ENCODE results near the gene KCNAB1. TPM values are rescaled to one million over a fixed set of nuclear protein-coding genes. Genes with fewer than 3 reads are reported as not detected.

The KCNAB1 gene
- polyA plus RNA-seq, 1 donor, result 2.5 TPM

DNA sequence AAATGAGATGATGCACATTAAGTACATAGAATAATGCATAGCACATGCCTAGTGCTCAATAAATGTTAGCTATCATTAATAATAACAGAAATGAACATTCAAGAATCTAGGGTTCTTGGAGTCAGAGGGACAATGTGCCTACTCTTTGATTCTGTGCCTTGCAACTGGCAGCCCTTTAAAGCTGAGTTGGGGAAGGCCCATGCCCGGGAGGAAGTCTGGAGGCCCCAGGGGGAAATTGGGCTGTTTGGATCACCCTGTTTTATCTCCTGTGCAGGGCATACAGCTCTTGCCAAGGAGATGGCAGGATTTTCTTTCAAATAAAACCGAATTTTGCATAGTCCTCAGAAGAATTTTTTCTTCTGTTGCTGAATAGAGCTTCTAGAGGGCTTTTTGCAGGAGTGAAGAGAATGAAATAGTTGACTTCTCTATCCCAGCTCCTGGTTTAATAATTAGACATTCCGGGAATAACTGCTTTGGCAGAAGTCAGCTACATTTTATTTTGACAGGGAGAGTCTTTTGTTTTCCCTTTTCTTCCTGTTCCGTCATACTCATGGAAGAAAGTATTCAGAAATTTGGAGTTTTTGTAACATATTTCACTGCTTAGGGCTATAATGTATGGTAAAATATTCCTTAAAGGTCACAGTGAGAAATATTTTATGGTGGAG is 18.0 kb upstream of the KCNAB1 start:
- WGBS (ENCODE audit: insufficient coverage, low lambda C conversion rate), result 40% methylated on average over 1 of the region's 4 CpGs
- Histone ChIP-seq H3K9me3 (ENCODE audit: control insufficient read depth, low read depth, low read length) (no peaks in the 10 kb centered on the region), H3K36me3 (ENCODE audit: control insufficient read depth, insufficient read depth, low read length) (no peaks in the 10 kb centered on the region), H3K27ac (ENCODE audit: low read length) (no peak overlapping the region), H3K4me3 (ENCODE audit: low read length) (no peak overlapping the region), H3K27me3 (ENCODE audit: control insufficient read depth, insufficient read depth, low read length) (no peaks in the 10 kb centered on the region), H3K4me1 (ENCODE audit: control insufficient read depth, insufficient read depth, low read length) (no peaks in the 10 kb centered on the region)
- no peak for DNase-seq

DNA sequence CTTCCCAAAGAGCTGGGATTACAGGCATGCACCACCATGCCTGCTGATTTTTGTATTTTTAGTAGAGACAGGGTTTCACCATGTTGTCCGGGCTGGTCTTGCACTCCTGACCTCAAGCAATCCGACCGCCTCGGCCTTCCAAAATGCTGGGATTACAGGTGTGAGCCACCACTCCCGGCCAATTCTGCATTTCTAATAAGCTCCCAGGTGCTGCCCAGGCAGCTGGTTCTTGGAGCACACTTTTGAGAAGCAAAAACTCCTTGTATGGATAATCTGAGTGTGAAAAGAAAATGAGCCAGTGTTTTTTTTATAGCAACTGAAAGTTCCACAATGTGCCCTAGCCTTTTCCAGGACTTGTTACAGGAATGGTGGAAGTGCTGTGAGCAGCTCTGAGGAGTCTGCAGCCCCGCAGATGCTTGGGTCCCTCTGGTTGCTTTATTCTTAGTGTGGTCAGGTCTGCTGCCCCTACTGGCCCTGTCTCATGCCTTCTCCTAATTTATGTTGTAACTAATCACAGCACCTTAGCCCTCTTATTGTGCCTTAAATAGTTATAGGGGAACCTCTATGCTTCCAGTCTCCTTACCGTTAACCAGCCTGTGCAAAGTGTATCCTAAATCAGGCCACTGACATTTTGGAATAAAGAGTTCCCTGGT is 13.5 kb upstream of the KCNAB1 start:
- H3K4me1 ChIP-seq (ENCODE audit: control insufficient read depth, insufficient read depth, low read length), result no peaks in the 10 kb centered on the region
- H3K9me3 ChIP-seq (ENCODE audit: control insufficient read depth, low read depth, low read length), result no peaks in the 10 kb centered on the region
- H3K36me3 ChIP-seq (ENCODE audit: control insufficient read depth, insufficient read depth, low read length), result no peaks in the 10 kb centered on the region
- H3K27me3 ChIP-seq (ENCODE audit: control insufficient read depth, insufficient read depth, low read length), result peaks cover 2% of the 10 kb centered on the region
- WGBS (ENCODE audit: insufficient coverage, low lambda C conversion rate), result 100% methylated on average over 1 of the region's 7 CpGs
- DNase-seq, result no peak
- no peak overlapping the region for H3K4me3 ChIP-seq (ENCODE audit: low read length)
- H3K27ac ChIP-seq (ENCODE audit: low read length), result no peak overlapping the region

DNA sequence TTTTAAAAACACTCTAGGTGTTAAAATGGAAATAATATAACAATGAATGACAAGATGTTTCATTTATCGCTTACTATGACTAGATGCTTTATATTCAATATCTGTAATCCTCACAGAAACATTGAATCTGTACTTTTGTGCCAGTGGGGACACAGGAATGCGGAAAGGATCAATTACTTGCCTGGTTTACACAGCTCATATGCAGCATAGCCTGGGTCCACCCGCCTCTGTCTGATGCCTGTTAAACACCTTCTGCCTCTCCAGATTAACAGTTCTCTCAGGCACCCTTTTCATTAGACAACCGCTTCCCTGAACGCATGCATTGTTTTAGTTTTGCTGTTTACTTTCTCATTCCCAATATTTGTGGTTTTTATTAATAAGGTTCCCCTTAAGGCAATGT is 12.9 kb upstream of the KCNAB1 start:
- WGBS (ENCODE audit: insufficient coverage, low lambda C conversion rate), result 83% methylated on average over 2 of the region's 5 CpGs
- H3K27me3 ChIP-seq (ENCODE audit: control insufficient read depth, insufficient read depth, low read length), result peaks cover 2% of the 10 kb centered on the region
- DNase-seq, result no peak
- H3K4me1 ChIP-seq (ENCODE audit: control insufficient read depth, insufficient read depth, low read length), result no peaks in the 10 kb centered on the region
- no peaks in the 10 kb centered on the region for H3K36me3 ChIP-seq (ENCODE audit: control insufficient read depth, insufficient read depth, low read length)
- no peaks in the 10 kb centered on the region for H3K9me3 ChIP-seq (ENCODE audit: control insufficient read depth, low read depth, low read length)
- no peak overlapping the region for H3K4me3 ChIP-seq (ENCODE audit: low read length)
- no peak overlapping the region for H3K27ac ChIP-seq (ENCODE audit: low read length)

DNA sequence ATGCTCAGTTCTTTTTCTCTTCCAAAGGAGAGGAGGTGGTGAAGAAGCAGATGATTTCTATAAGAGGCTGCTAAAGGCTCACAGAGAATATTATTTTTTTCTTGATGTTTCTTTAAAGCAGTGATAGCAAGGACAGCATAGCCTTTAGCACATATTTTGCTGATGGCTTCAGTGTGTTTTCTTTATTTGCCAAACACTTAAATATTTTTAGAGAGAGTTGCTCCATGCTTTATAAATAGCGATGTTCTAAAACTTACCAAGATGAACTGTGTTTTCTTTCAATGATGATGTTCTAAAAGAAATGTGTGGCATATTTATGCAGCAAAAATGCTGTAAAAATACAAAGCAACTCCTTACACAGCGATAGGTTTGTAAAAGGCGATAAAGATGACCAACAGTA is 11.8 kb upstream of the KCNAB1 start:
- H3K4me1 ChIP-seq (ENCODE audit: control insufficient read depth, insufficient read depth, low read length), result no peaks in the 10 kb centered on the region
- DNase-seq, result no peak
- H3K27ac ChIP-seq (ENCODE audit: low read length), result no peak overlapping the region
- no peaks in the 10 kb centered on the region for H3K36me3 ChIP-seq (ENCODE audit: control insufficient read depth, insufficient read depth, low read length)
- H3K27me3 ChIP-seq (ENCODE audit: control insufficient read depth, insufficient read depth, low read length), result peaks cover 2% of the 10 kb centered on the region
- 100% methylated on average over 2 of the region's 3 CpGs for WGBS (ENCODE audit: insufficient coverage, low lambda C conversion rate)
- H3K9me3 ChIP-seq (ENCODE audit: control insufficient read depth, low read depth, low read length), result no peaks in the 10 kb centered on the region
- no peak overlapping the region for H3K4me3 ChIP-seq (ENCODE audit: low read length)

DNA sequence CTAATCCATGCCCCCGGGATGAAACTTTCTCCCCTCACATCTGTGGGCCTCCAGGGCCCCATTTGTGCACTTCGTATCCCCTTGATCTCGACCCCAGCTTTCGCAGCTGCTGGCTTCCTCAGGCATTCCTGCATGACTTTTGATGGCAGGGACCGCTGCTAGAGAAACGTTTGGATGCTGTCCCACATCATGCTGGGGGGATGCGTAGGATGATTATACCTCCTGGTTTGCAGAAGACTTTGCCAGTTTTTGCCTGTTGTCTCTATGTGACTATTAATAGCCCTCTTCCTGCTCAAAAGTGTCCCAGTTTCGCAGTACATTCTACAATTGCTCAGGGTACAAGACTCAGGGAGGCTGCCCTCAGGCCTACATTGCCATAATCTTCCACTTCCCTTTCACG is 10.4 kb upstream of the KCNAB1 start:
- Histone ChIP-seq H3K4me3 (ENCODE audit: low read length) (no peak overlapping the region), H3K27ac (ENCODE audit: low read length) (no peak overlapping the region), H3K36me3 (ENCODE audit: control insufficient read depth, insufficient read depth, low read length) (no peaks in the 10 kb centered on the region), H3K4me1 (ENCODE audit: control insufficient read depth, insufficient read depth, low read length) (no peaks in the 10 kb centered on the region), H3K9me3 (ENCODE audit: control insufficient read depth, low read depth, low read length) (no peaks in the 10 kb centered on the region), H3K27me3 (ENCODE audit: control insufficient read depth, insufficient read depth, low read length) (peaks cover 2% of the 10 kb centered on the region)
- DNase-seq, result no peak
- 73% methylated on average over 3 of the region's 9 CpGs for WGBS (ENCODE audit: insufficient coverage, low lambda C conversion rate)

DNA sequence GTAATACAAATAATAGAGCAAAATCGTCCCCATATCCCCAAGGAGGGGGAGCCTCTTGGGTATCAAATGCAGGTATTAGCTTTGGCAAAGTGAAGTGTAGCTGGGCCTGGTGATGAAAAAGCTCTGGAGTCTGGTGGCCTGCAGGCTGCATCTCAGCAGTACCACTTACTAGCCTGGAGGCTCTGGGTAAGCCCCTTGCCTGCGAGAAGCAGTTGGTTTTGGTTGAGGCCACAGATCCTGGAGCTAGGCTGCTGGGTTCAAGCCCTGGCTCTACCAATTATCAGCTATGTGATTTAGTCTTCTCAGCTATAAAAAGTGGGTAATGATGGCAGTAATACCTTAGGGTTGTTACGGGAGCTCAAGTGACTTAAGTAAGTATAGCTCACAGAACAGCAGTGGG is 6.1 kb downstream of the KCNAB1 start:
- no peak overlapping the region for H3K27ac ChIP-seq (ENCODE audit: low read length)
- H3K4me1 ChIP-seq (ENCODE audit: control insufficient read depth, insufficient read depth, low read length), result no peaks in the 10 kb centered on the region
- DNase-seq, result no peak
- WGBS (ENCODE audit: insufficient coverage, low lambda C conversion rate), result no CpG with 5 or more reads among the region's 3 CpGs
- no peaks in the 10 kb centered on the region for H3K9me3 ChIP-seq (ENCODE audit: control insufficient read depth, low read depth, low read length)
- no peaks in the 10 kb centered on the region for H3K36me3 ChIP-seq (ENCODE audit: control insufficient read depth, insufficient read depth, low read length)
- no peak overlapping the region for H3K4me3 ChIP-seq (ENCODE audit: low read length)
- no peaks in the 10 kb centered on the region for H3K27me3 ChIP-seq (ENCODE audit: control insufficient read depth, insufficient read depth, low read length)

DNA sequence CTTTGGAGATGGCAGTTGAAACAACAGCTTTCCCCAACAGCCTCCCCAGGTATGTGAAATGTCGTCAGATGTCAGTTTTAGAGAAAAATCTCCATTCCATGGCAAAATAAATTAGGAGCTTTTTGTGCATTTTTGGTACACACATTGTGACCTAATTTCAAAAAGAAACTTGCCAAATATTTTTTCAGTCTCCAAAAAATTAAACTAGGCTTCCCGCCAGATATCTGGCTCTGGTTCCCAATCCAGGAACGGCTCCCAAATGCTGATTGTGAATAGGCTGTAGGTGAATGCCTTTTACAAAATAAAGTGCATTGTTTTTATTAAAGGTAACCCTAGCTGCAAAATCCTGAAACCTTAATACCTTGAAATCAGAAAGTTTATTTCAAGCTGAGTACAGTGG is 10.9 kb downstream of the KCNAB1 start:
- WGBS (ENCODE audit: insufficient coverage, low lambda C conversion rate), result 0% methylated on average over 1 of the region's 3 CpGs
- Histone ChIP-seq H3K36me3 (ENCODE audit: control insufficient read depth, insufficient read depth, low read length) (no peaks in the 10 kb centered on the region), H3K27ac (ENCODE audit: low read length) (no peak overlapping the region), H3K4me3 (ENCODE audit: low read length) (no peak overlapping the region), H3K27me3 (ENCODE audit: control insufficient read depth, insufficient read depth, low read length) (no peaks in the 10 kb centered on the region), H3K9me3 (ENCODE audit: control insufficient read depth, low read depth, low read length) (no peaks in the 10 kb centered on the region), H3K4me1 (ENCODE audit: control insufficient read depth, insufficient read depth, low read length) (no peaks in the 10 kb centered on the region)
- DNase-seq, result no peak

DNA sequence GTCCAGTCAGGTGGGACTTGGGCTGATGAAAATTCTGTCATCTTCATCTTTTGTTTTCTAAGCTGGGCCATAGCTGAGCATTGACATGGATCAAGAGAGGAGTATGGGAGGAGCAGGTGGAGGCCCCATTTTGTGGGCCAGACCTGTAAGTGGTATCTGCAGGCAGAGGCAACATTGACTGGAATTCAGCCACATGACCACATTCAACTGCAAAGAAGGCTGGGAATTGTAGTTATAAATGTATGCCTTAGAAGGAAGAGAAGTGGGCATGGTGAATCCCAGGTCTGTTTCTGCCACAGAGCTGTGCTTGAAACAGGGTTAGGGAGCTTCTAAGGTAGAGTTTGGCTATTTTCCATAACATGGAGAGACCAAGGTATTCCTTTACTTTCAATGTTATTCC is 11.4 kb downstream of the KCNAB1 start:
- Histone ChIP-seq H3K27me3 (ENCODE audit: control insufficient read depth, insufficient read depth, low read length) (no peaks in the 10 kb centered on the region), H3K4me1 (ENCODE audit: control insufficient read depth, insufficient read depth, low read length) (no peaks in the 10 kb centered on the region), H3K9me3 (ENCODE audit: control insufficient read depth, low read depth, low read length) (no peaks in the 10 kb centered on the region), H3K4me3 (ENCODE audit: low read length) (no peak overlapping the region), H3K36me3 (ENCODE audit: control insufficient read depth, insufficient read depth, low read length) (no peaks in the 10 kb centered on the region), H3K27ac (ENCODE audit: low read length) (no peak overlapping the region)
- DNase-seq, result no peak

DNA sequence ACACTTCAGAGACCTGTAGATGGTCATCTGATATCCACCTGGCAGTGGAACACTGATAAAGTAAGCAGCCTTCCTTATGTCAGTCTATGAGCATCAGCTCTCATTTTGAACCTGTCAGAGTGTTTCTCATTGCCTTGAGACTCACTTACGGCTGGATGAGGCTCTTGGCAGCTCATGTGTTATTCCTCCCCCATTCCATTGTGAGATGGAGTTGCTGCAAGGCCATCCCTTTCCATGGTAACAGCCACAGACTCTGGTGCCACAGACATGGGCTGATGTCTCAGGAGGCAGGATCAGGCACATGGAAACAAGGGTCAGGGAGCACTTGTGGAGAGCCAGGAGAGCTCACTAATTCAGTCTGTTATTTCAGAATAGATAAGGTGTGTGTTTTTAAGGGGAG is 11.9 kb downstream of the KCNAB1 start:
- no peak overlapping the region for H3K4me3 ChIP-seq (ENCODE audit: low read length)
- no peaks in the 10 kb centered on the region for H3K27me3 ChIP-seq (ENCODE audit: control insufficient read depth, insufficient read depth, low read length)
- H3K9me3 ChIP-seq (ENCODE audit: control insufficient read depth, low read depth, low read length), result no peaks in the 10 kb centered on the region
- no peak for DNase-seq
- H3K27ac ChIP-seq (ENCODE audit: low read length), result no peak overlapping the region
- WGBS (ENCODE audit: insufficient coverage, low lambda C conversion rate), result no CpG with 5 or more reads among the region's 1 CpG
- H3K4me1 ChIP-seq (ENCODE audit: control insufficient read depth, insufficient read depth, low read length), result no peaks in the 10 kb centered on the region
- no peaks in the 10 kb centered on the region for H3K36me3 ChIP-seq (ENCODE audit: control insufficient read depth, insufficient read depth, low read length)

DNA sequence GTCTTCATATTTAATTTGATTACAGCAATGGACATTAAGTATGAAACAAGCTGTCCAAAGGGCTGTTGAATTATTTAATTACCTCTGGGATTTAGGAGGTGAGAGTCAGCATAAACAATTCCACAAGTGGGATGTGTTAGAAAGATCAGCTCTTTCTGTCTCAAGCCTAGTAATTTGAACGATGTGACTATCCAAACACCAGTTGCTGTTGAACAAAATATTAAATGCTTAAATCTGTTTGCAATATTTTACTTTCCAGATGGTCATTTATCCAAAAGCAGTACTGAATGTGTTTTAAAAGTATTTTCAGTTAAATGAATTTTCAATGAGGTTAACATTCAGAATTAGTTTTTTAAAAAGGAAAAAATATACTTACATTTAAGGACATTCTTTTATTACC is 12.7 kb downstream of the KCNAB1 start:
- WGBS (ENCODE audit: insufficient coverage, low lambda C conversion rate), result 50% methylated on average over 1 of the region's 1 CpG
- DNase-seq, result no peak
- no peak overlapping the region for H3K27ac ChIP-seq (ENCODE audit: low read length)

More for the DNA sequence above, 12.7 kb downstream of the KCNAB1 start:
- H3K4me1 ChIP-seq (ENCODE audit: control insufficient read depth, insufficient read depth, low read length), result no peaks in the 10 kb centered on the region
- no peak overlapping the region for H3K4me3 ChIP-seq (ENCODE audit: low read length)
- no peaks in the 10 kb centered on the region for H3K36me3 ChIP-seq (ENCODE audit: control insufficient read depth, insufficient read depth, low read length)
- H3K9me3 ChIP-seq (ENCODE audit: control insufficient read depth, low read depth, low read length), result no peaks in the 10 kb centered on the region
- no peaks in the 10 kb centered on the region for H3K27me3 ChIP-seq (ENCODE audit: control insufficient read depth, insufficient read depth, low read length)

Data from large intestine (tissue), 3 donors.